Thoracic aorta (tissue), 2 donors: ENCODE measurements around the gene MACF1. TPM values are rescaled to one million over a fixed set of nuclear protein-coding genes. Genes with fewer than 3 reads are reported as not detected.
"Not testable (repeated sequence)": the region's sequence is repeated elsewhere in the genome, so short reads cannot be mapped to it uniquely, and the experiment has no call there.

Experiments used
- ATAC-seq: fragments of 150-250 bp; one replicate; pipeline ENCODE4 v1.8.0; 2017; ENCODE audit warnings: low read depth; ENCODE audit not compliant: insufficient number of reproducible peaks, low FRiP score
- DNase-seq: peaks from one replicate; pipeline ENCODE4 v3.0.0-alpha.2; 2020; ENCODE audit warnings: low spot score
- H3K27ac ChIP-seq, 2 donors: fragments of 200-600 bp; sonication (generic); 1 replicate in 1 of 2; 2 replicates in 1 of 2; pipeline ENCODE4 v1.5.1; 2016; ENCODE audit warnings: mild to moderate bottlenecking in 2 of 2, moderate library complexity in 2 of 2
- H3K27me3 ChIP-seq: fragments of 200-600 bp; sonication (generic); replicated peaks from 2 replicates; pipeline ENCODE4 v1.6.0; 2016; ENCODE audit warnings: mild to moderate bottlenecking; ENCODE audit not compliant: insufficient read depth
- H3K36me3 ChIP-seq: fragments of 200-600 bp; sonication (generic); one replicate; pipeline ENCODE4 v1.5.1; 2016
- H3K4me1 ChIP-seq, 2 donors: fragments of 200-600 bp; sonication (generic); 1 replicate in 1 of 2; 2 replicates in 1 of 2; pipeline versions ENCODE4 v1.5.1 to v1.6.0; 2016; ENCODE audit warnings: low read depth in 2 of 2, mild to moderate bottlenecking in 1 of 2; ENCODE audit not compliant: control insufficient read depth in 1 of 2
- H3K4me3 ChIP-seq: fragments of 200-600 bp; sonication (generic); 2 replicates; pipeline ENCODE4 v1.5.1; 2016; ENCODE audit warnings: mild to moderate bottlenecking
- H3K9me3 ChIP-seq: fragments of 200-600 bp; sonication (generic); 2 replicates; pipeline ENCODE4 v1.5.1; 2016
- CTCF ChIP-seq: fragments of 200-600 bp; sonication (generic); IDR thresholded peaks from one replicate; pipeline ENCODE4 v1.5.1; 2019; ENCODE audit warnings: antibody characterized with exemption
- total RNA-seq, 2 donors: library from RNA; depleted of rRNA; stranded (reverse); fragments of >200 nt; gene quantifications; one replicate each; pipeline versions ENCODE4 v1.1.0 to v1.2.3, GENCODE V29; 2016

The MACF1 gene
- total RNA-seq, 2 donors from 2014 or later = 604 to 650 TPM

GRCh38 chr1:39525366-39526165 is 321.1 kb downstream of the MACF1 start:
- ATAC-seq (no peak), DNase-seq (no peak)
- Histone ChIP-seq H3K4me3 (no peak overlapping the region), H3K4me1 (no peaks in the 10 kb centered on the region), H3K27me3 (no peaks in the 10 kb centered on the region), H3K9me3 (no peaks in the 10 kb centered on the region), H3K36me3 (peaks cover 15% of the 10 kb centered on the region), H3K27ac (no peak overlapping the region)
- TF ChIP-seq CTCF = no peak

- DNase-seq (no peak), ATAC-seq (no peak)
- H3K27me3 ChIP-seq = no peaks in the 10 kb centered on the region
- no peak for TF ChIP-seq CTCF
- H3K27ac ChIP-seq = no peak overlapping the region
- peaks cover 18% of the 10 kb centered on the region for H3K36me3 ChIP-seq
- H3K4me3 ChIP-seq = no peak overlapping the region
- H3K9me3 ChIP-seq = no peaks in the 10 kb centered on the region
- H3K4me1 ChIP-seq = no peaks in the 10 kb centered on the region
Measured at GRCh38 chr1:39526466-39527189, 322.1 kb downstream of the MACF1 start.

DNA sequence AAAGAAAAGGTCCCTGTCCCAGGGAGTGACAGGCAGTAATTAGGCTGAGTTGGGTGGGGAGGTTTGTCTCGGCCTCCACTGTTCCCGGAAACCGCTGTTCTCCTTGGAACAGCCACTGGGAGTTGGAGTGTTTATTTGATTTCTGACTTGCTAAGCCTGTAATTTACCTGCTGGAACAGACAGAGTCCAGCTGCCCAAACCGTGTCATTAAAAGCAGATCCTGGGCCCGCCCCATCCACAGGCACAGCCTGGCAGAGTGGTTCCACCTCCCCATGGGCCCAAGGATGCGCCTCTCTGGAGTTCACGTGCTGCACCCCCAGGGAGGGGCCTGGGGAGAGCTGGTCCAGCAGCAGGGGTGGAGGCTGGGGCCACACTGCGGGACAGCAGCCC is 322.7 kb downstream of the MACF1 start:
- H3K27ac ChIP-seq, DNase-seq: not testable (repeated sequence)

GRCh38 chr1:39528082-39528481 is 323.6 kb downstream of the MACF1 start:
- H3K4me3 ChIP-seq = no peak overlapping the region
- no peak for TF ChIP-seq CTCF
- H3K9me3 ChIP-seq = no peaks in the 10 kb centered on the region
- H3K36me3 ChIP-seq = peaks cover 18% of the 10 kb centered on the region
- no peaks in the 10 kb centered on the region for H3K27me3 ChIP-seq
- no peaks in the 10 kb centered on the region for H3K4me1 ChIP-seq
- H3K27ac ChIP-seq = no peak overlapping the region
- DNase-seq = no peak
- ATAC-seq = no peak

More for the DNA sequence above, 322.7 kb downstream of the MACF1 start:
- not testable (repeated sequence) for H3K4me1 ChIP-seq, H3K9me3 ChIP-seq, H3K4me3 ChIP-seq, ATAC-seq, H3K27me3 ChIP-seq
- H3K36me3 ChIP-seq = peaks cover 18% of the 10 kb centered on the region

- no peaks in the 10 kb centered on the region for H3K9me3 ChIP-seq
- TF ChIP-seq CTCF = no peak
Measured at GRCh38 chr1:39529901-39530535, 325.5 kb downstream of the MACF1 start.

More at GRCh38 chr1:39529901-39530535, 325.5 kb downstream of the MACF1 start:
- no peak for ATAC-seq
- peaks cover 18% of the 10 kb centered on the region for H3K36me3 ChIP-seq
- no peak overlapping the region for H3K4me3 ChIP-seq
- H3K27ac ChIP-seq = no peak overlapping the region
- DNase-seq = no peak
- H3K27me3 ChIP-seq = no peaks in the 10 kb centered on the region
- H3K4me1 ChIP-seq = no peaks in the 10 kb centered on the region
